DMS53 (cell line): Measurements from ENCODE around the gene PLBD1.

ENCODE experiments used
- DNase-seq: peaks from one replicate; lab custom pipeline; 2025; lab: John Stamatoyannopoulos, UW

PLBD1 gene

GRCh38 chr12:14505626-14506596 lies 61.8 kb downstream of the PLBD1 start:
- no peak for DNase-seq

DNA sequence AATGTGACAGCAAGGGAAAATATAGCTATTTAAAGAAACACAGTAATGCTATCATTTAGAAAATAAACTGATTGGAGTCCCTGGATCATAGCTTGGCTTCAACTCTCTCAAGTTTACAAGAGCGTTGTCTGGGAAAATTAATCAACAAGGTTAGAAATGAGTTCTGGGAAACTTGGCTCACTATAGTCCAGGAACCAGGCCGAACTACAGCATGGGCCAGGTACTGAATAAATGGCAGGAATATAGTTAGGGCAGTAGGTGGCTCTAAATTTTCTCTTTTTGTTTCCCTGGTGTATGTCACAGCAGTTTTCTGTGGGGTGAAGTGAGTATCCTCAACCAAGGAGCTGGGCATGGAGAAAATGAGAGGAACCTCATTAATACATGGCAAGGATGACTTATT lies 72.4 kb downstream of the PLBD1 start:
- DNase-seq: no peak

DNA sequence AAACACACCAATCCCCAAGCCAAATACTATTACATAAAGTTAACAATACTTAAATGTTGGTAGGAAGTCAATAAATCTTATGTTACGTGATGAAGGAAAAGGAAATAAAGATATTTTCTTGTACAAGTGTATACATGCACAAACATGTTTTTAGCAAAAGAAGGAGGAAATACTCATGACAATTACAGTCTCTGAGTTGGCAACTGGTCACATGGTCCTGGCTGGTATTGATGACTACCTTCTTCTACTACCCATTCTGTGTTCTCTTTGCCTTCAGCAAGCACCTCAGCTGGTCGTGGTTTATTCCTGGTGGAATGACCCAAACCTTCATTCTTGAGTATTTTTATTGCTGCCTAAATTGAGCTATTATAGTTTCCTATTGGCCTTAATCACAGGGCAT lies 84.8 kb downstream of the PLBD1 start:
- DNase-seq: no peak

GRCh38 chr12:14482361-14482760 lies 85.3 kb downstream of the PLBD1 start:
- no peak for DNase-seq

DNA sequence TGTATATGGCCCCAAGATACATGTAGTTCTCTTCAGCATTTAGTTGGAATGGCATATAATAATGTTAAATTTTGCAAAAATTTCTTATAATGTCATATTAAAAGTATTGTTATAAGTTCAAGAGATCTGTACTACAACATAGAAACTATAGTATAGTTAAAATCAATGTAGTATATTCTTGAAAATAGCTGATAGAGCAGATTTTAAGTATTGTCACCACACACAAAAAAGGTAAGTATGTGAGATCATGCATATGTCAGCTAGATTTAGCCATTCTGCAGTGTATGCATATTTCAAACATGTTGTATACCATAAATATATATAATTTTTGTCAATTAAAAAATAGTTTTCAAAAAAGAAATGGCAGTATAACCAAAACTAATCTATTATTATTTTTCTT lies 86.5 kb downstream of the PLBD1 start:
- DNase-seq: no peak

DNA sequence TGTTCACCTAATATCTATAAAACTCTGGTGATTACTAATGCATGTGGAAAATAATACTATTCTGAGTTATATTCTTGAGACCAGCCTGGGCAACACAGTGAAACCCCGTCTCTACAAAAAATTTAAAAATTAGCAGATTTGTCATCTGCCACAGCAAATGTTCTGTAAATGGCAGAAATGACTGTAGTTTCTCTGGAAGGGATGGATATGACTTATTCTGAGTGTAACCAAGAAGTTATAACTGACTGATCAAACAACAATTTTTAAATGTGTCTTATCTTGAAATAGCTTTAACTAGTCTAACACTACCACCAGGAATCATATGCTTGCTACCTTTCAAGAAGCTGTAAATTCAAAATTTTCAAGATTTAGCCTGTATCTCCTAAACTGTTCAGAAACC lies 88.7 kb downstream of the PLBD1 start:
- no peak for DNase-seq

GRCh38 chr12:14473707-14474287 lies 93.9 kb downstream of the PLBD1 start:
- DNase-seq: peak; percentile 54

- DNase-seq: no peak
Observed at GRCh38 chr12:14471497-14471896, 96.2 kb downstream of the PLBD1 start.

DNA sequence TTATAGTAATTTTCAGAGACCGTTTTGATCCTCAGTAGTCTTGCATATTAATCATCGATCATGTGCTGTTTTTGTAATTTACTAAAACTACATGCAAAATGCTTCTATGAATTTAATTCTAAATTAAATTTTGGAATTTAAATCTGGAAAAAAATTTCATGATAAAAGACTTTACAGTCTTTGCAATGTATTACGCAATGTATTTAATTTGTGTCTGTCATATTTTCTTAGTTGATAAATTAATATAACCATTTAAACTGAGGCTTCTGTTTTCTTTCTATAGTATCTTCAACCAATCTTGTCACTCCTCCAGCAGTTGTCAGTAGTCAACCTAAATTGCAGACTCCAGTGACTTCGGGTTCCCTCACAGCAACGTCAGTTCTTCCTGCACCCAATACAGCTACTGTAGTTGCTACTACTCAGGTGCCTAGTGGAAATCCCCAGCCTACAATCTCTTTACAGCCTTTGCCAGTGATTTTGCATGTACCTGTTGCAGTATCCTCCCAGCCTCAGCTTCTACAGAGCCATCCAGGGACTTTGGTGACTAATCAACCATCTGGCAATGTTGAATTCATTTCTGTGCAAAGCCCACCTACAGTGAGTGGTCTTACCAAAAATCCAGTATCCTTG lies 107.4 kb downstream of the PLBD1 start:
- DNase-seq: no peak

- DNase-seq: peak; percentile 88
Observed at GRCh38 chr12:14454098-14454907, 113.4 kb downstream of the PLBD1 start.
